Activated CD4-positive, alpha-beta T cell treated with anti-CD3 and anti-CD28 coated beads, Interleukin-2, amount 10 ng/mL, durations not matched to agents 7 days and 5 days (primary cell): ENCODE data around the gene MINK1. TPM values are rescaled to one million over a fixed set of nuclear protein-coding genes. Genes with fewer than 3 reads are reported as not detected.
A peak's percentile ranks its signal among the peaks of the same experiment; 100 is the strongest.
"Not testable (repeated sequence)": the region's sequence is repeated elsewhere in the genome, so short reads cannot be mapped to it uniquely, and the experiment has no call there.

Experiments used
- CTCF ChIA-PET: fragments of 350-600 bp; sonication (Branson Sonifier 250); formaldehyde crosslinking; loops from one replicate; lab custom pipeline; 2021; ENCODE audit warnings: antibody characterized with exemption; lab: Charles Lee
- POLR2A ChIA-PET: fragments of 350-600 bp; sonication (Branson Sonifier 250); formaldehyde crosslinking; loops from one replicate; lab custom pipeline; 2021; ENCODE audit warnings: antibody characterized with exemption; lab: Charles Lee
- DNase-seq: peaks from one replicate; pipeline ENCODE4 v3.0.0-alpha.2; 2020
- H3K27ac Mint-ChIP-seq: one replicate; pipeline ENCODE4 v1.8.0; 2021; ENCODE audit warnings: mild to moderate bottlenecking, moderate library complexity, mixed read lengths
- H3K27me3 Mint-ChIP-seq: one replicate; pipeline ENCODE4 v1.8.0; 2021; ENCODE audit warnings: mixed read lengths
- H3K36me3 Mint-ChIP-seq: one replicate; pipeline ENCODE4 v1.8.0; 2021; ENCODE audit warnings: low read depth, mixed read lengths
- H3K4me1 Mint-ChIP-seq: one replicate; pipeline ENCODE4 v1.8.0; 2021; ENCODE audit warnings: mixed read lengths
- H3K4me3 Mint-ChIP-seq: one replicate; pipeline ENCODE4 v1.8.0; 2021; ENCODE audit warnings: mild to moderate bottlenecking, moderate library complexity, mixed read lengths
- H3K9me3 Mint-ChIP-seq: one replicate; pipeline ENCODE4 v1.8.0; 2021; ENCODE audit warnings: mixed read lengths
- total RNA-seq, 2 experiments: library from RNA; stranded (reverse); gene quantifications; one replicate each; pipeline ENCODE4 v1.2.3, GENCODE V29; 2021

The MINK1 gene
- total RNA-seq, 2 experiments from 2014 or later = 112 to 133 TPM

- H3K4me3 Mint-ChIP-seq, POLR2A ChIA-PET, H3K9me3 Mint-ChIP-seq, H3K4me1 Mint-ChIP-seq, DNase-seq, H3K36me3 Mint-ChIP-seq, H3K27ac Mint-ChIP-seq, H3K27me3 Mint-ChIP-seq: not testable (repeated sequence)
- CTCF ChIA-PET = interaction anchor here (1.1 kb wide), 1 partner anchor 15 kb away, joined by 4 read pairs; no protein-coding TSS in a partner anchor
Observed at GRCh38 chr17:4914551-4914950, 81.4 kb downstream of the MINK1 start.

DNA sequence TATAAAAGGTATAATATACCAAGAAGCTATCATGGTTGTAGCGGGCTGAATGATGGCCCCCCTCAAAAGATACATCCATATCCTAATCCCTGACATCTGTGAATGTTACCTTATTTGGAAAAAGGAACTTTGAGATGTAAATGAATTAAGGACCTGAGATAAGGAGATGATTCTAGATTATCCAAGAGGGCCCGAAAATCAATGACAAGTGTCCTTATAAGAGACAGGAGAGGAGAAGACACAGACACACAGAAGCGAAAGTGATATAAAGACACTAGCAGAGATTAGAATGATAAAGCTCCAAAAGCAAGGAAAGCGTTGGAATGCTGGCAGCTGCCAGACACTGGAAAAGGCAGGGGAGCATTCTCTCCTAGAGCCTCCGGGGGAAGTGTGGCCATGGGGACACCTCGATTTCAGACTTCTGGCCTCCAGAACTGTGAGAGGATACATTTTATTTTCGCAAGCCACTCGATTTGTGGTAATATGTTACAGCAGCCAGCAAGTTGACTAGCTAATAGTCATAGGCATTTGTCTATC lies 86.4 kb downstream of the MINK1 start:
- H3K36me3 Mint-ChIP-seq = peaks cover 1% of the 10 kb centered on the region
- no peak overlapping the region for H3K4me3 Mint-ChIP-seq
- DNase-seq = no peak
- CTCF ChIA-PET = interaction anchor here (3.7 kb wide), 1 partner anchor 10 kb away, joined by 17 read pairs; no protein-coding TSS in a partner anchor
- POLR2A ChIA-PET = no interaction called here
- H3K27me3 Mint-ChIP-seq = no peaks in the 10 kb centered on the region
- no peak overlapping the region for H3K27ac Mint-ChIP-seq
- no peaks in the 10 kb centered on the region for H3K4me1 Mint-ChIP-seq
- H3K9me3 Mint-ChIP-seq = no peaks in the 10 kb centered on the region

DNA sequence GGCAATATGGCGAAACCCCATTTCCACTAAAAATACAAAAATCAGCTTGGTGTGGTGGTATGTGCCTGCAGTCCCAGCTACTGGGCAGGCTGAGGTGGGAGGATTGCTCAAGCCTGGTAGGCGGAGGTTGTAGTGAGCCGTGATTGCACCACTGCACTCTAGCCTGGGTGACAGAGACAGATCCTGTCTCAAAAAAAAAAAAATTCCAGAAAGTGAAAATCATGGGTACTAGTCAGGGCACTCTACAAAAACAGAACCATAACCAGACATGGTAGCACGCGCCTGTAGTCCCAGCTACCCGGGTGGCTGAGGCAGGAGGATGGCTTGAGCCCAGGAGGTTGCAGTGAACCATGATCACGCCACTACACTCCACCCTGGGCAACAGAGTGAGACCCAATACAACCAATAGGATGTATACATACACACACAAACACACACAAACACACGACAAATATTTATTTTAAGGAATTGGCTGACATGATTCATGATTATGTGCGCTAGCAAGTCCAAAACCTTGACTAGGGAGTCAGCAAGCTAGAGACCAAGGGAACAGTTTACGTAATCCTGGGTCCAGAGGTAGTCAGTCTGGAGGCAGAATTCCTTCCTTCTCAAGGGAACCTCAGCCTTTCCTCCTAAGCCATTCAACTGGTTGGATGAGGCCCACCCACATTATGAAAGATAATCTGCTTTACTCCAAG lies 87.4 kb downstream of the MINK1 start:
- ChIA-PET POLR2A (interaction anchor here (0.6 kb wide), 1 partner anchor 10 kb away, joined by 6 read pairs; no protein-coding TSS in a partner anchor), CTCF (interaction anchor here (0.6 to 3.7 kb wide), 3 partner anchors 11 to 913 kb away, joined by 3 to 17 read pairs (median 3); no protein-coding TSS in a partner anchor)
- peaks cover 2% of the 10 kb centered on the region for H3K36me3 Mint-ChIP-seq
- H3K27me3 Mint-ChIP-seq = no peaks in the 10 kb centered on the region
- H3K27ac Mint-ChIP-seq = no peak overlapping the region
- no peak overlapping the region for H3K4me3 Mint-ChIP-seq
- H3K4me1 Mint-ChIP-seq = no peaks in the 10 kb centered on the region
- no peak for DNase-seq
- no peaks in the 10 kb centered on the region for H3K9me3 Mint-ChIP-seq

GRCh38 chr17:4921320-4921719 lies 88.2 kb downstream of the MINK1 start:
- H3K9me3 Mint-ChIP-seq = no peaks in the 10 kb centered on the region
- no peak for DNase-seq
- H3K27me3 Mint-ChIP-seq = no peaks in the 10 kb centered on the region
- H3K4me3 Mint-ChIP-seq = no peak overlapping the region
- ChIA-PET POLR2A (interaction anchor here (0.6 to 0.7 kb wide), 2 partner anchors 11 to 19 kb away, joined by 6 to 7 read pairs; partner anchors contain the start of genes RNF167 and SLC25A11), CTCF (interaction anchor here (0.6 to 0.9 kb wide), 2 partner anchors 12 to 912 kb away, joined by 3 read pairs; no protein-coding TSS in a partner anchor)
- H3K4me1 Mint-ChIP-seq = peaks cover under 1% of the 10 kb centered on the region
- peaks cover 2% of the 10 kb centered on the region for H3K36me3 Mint-ChIP-seq
- H3K27ac Mint-ChIP-seq = no peak overlapping the region

GRCh38 chr17:4926577-4927335 lies 93.6 kb downstream of the MINK1 start:
- H3K27ac Mint-ChIP-seq, H3K4me1 Mint-ChIP-seq, POLR2A ChIA-PET, H3K9me3 Mint-ChIP-seq, CTCF ChIA-PET, DNase-seq, H3K27me3 Mint-ChIP-seq, H3K4me3 Mint-ChIP-seq: not testable (repeated sequence)
- peaks cover 29% of the 10 kb centered on the region for H3K36me3 Mint-ChIP-seq

DNA sequence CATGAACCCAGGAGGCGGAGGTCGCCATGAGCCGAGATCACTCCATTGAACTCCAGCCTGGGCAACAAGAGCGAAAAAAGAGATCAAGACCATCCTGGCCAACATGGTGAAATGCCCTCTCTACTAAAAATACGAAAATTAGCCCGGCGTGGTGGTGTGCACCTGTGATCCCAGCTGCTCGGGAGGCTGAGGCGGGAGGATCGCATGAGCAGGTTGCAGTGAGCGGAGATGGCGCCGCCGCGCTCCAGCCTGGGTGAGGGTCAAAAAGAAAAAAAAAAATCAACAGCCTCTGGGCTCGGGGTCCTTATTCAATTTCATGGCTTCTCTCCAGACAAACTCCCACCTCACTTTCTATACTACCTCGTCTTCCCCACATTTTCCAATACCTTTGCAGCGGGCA lies 95.7 kb downstream of the MINK1 start:
- H3K27me3 Mint-ChIP-seq = no peaks in the 10 kb centered on the region
- POLR2A ChIA-PET = no interaction called here
- H3K27ac Mint-ChIP-seq = no peak overlapping the region
- peaks cover 15% of the 10 kb centered on the region for H3K4me1 Mint-ChIP-seq
- no peak overlapping the region for H3K4me3 Mint-ChIP-seq
- no peak for DNase-seq
- H3K36me3 Mint-ChIP-seq = peaks cover 35% of the 10 kb centered on the region
- H3K9me3 Mint-ChIP-seq = no peaks in the 10 kb centered on the region
- CTCF ChIA-PET = interaction anchor here (0.9 kb wide), 1 partner anchor 14 kb away, joined by 4 read pairs; no protein-coding TSS in a partner anchor

GRCh38 chr17:4931963-4932362 lies 98.8 kb downstream of the MINK1 start, which contains the start of gene GP1BA:
Gene GP1BA, plus strand, starts transcription at chr17:4932277. Its CDS starts 328 bp downstream, at chr17:4932605.
- Mint-ChIP-seq H3K27ac (peak within 1 kb of the TSS; percentile 10), H3K27me3 (no peaks in the 10 kb centered on the region), H3K36me3 (peaks cover 41% of the 10 kb centered on the region), H3K4me1 (peaks cover 28% of the 10 kb centered on the region), H3K9me3 (no peaks in the 10 kb centered on the region), H3K4me3 (no peak within 1 kb of the TSS)
- ChIA-PET POLR2A (no interaction called here), CTCF (no interaction called here)
- no peak for DNase-seq

DNA sequence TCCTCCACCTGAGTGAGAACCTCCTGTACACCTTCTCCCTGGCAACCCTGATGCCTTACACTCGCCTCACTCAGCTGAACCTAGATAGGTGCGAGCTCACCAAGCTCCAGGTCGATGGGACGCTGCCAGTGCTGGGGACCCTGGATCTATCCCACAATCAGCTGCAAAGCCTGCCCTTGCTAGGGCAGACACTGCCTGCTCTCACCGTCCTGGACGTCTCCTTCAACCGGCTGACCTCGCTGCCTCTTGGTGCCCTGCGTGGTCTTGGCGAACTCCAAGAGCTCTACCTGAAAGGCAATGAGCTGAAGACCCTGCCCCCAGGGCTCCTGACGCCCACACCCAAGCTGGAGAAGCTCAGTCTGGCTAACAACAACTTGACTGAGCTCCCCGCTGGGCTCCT lies 99.6 kb downstream of the MINK1 start:
- no peak for DNase-seq
- Mint-ChIP-seq H3K9me3 (no peaks in the 10 kb centered on the region), H3K27me3 (no peaks in the 10 kb centered on the region), H3K4me3 (no peak overlapping the region), H3K4me1 (peaks cover 35% of the 10 kb centered on the region), H3K27ac (no peak overlapping the region), H3K36me3 (peaks cover 42% of the 10 kb centered on the region)
- ChIA-PET POLR2A (no interaction called here), CTCF (interaction anchor here (0.9 kb wide), 1 partner anchor 23 kb away, joined by 3 read pairs; no protein-coding TSS in a partner anchor)

DNA sequence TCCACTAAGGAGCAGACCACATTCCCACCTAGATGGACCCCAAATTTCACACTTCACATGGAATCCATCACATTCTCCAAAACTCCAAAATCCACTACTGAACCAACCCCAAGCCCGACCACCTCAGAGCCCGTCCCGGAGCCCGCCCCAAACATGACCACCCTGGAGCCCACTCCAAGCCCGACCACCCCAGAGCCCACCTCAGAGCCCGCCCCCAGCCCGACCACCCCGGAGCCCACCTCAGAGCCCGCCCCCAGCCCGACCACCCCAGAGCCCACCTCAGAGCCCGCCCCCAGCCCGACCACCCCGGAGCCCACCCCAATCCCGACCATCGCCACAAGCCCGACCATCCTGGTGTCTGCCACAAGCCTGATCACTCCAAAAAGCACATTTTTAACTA lies 100.5 kb downstream of the MINK1 start:
- peaks cover 47% of the 10 kb centered on the region for H3K36me3 Mint-ChIP-seq
- no peaks in the 10 kb centered on the region for H3K27me3 Mint-ChIP-seq
- no peak for DNase-seq
- peaks cover 43% of the 10 kb centered on the region for H3K4me1 Mint-ChIP-seq
- H3K27ac Mint-ChIP-seq = peak overlapping the region; percentile 41
- POLR2A ChIA-PET = no interaction called here
- H3K9me3 Mint-ChIP-seq = no peaks in the 10 kb centered on the region
- H3K4me3 Mint-ChIP-seq = no peak overlapping the region
- CTCF ChIA-PET = interaction anchor here (0.9 to 1.6 kb wide), 2 partner anchors 24 to 54 kb away, joined by 3 to 4 read pairs; partner anchors contain the start of gene CAMTA2

- Mint-ChIP-seq H3K4me3 (no peak overlapping the region), H3K9me3 (no peaks in the 10 kb centered on the region), H3K27me3 (no peaks in the 10 kb centered on the region), H3K36me3 (peaks cover 44% of the 10 kb centered on the region), H3K4me1 (peaks cover 48% of the 10 kb centered on the region), H3K27ac (peak overlapping the region; percentile 41)
- ChIA-PET POLR2A (interaction anchor here (0.6 kb wide), 1 partner anchor 434 kb away, joined by 3 read pairs; no protein-coding TSS in a partner anchor), CTCF (interaction anchor here (0.6 to 1.6 kb wide), 4 partner anchors 25 to 72 kb away, joined by 3 to 4 read pairs (median 3); partner anchors contain the start of gene CAMTA2)
- no peak for DNase-seq
Observed at GRCh38 chr17:4934173-4934979, 101.2 kb downstream of the MINK1 start.

DNA sequence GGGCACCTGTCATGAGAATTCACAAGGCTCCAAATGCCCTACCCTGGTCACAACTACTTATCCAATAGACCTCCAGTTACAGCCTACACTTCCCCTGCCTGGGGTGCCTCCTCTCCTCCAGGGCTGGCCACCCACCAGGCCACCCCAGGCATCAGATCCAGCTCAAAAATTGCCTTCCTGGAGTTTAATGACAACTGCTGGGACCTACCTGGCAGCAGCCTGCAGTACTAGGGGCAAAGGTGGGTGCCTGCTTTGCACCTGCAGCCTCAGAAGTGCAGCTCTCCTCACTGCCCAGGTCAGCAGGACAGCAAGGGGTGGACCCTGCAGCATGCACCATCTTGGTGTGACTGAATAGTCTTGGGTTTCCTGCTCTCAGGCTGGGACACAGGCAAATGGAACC lies 102.5 kb downstream of the MINK1 start:
- Mint-ChIP-seq H3K27me3 (no peaks in the 10 kb centered on the region), H3K9me3 (no peaks in the 10 kb centered on the region), H3K4me3 (no peak overlapping the region), H3K4me1 (peaks cover 47% of the 10 kb centered on the region), H3K27ac (no peak overlapping the region), H3K36me3 (peaks cover 48% of the 10 kb centered on the region)
- POLR2A ChIA-PET = no interaction called here
- CTCF ChIA-PET = interaction anchor here (1.2 kb wide), 1 partner anchor 48 kb away, joined by 3 read pairs; no protein-coding TSS in a partner anchor
- no peak for DNase-seq

DNA sequence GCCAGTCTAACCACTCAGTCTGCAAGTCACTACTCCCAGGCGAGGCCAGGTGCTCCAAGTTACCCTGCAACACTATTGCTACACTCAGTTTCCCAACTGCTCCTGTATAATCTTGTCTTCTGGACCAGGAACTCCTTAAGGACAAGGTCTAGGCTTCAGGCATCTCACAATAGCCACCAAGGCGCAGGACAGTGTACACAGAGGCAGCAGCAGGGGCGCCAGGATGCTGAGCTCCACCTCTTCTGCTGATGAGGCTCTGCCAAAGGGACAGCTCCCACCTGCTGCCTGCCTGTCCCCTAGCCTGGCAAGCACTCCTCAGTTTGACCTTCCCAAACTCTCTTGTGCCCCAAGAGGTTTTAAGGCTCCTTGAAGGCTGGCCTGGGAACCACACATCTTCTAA lies 103.3 kb downstream of the MINK1 start:
- no peaks in the 10 kb centered on the region for H3K9me3 Mint-ChIP-seq
- ChIA-PET CTCF (interaction anchor here (1.2 to 1.5 kb wide), 2 partner anchors 47 to 94 kb away, joined by 3 read pairs; no protein-coding TSS in a partner anchor), POLR2A (no interaction called here)
- peaks cover 49% of the 10 kb centered on the region for H3K36me3 Mint-ChIP-seq
- H3K4me3 Mint-ChIP-seq = no peak overlapping the region
- no peak overlapping the region for H3K27ac Mint-ChIP-seq
- no peaks in the 10 kb centered on the region for H3K27me3 Mint-ChIP-seq
- peaks cover 44% of the 10 kb centered on the region for H3K4me1 Mint-ChIP-seq
- DNase-seq = no peak
